GM20000 (cell line): ENCODE measurements around the gene KSR2.
"Not testable (repeated sequence)": the region's sequence is repeated elsewhere in the genome, so short reads cannot be mapped to it uniquely, and the experiment has no call there.

Experiments used
- DNase-seq: peaks from one replicate; pipeline ENCODE4 v3.0.0; 2012; ENCODE audit warnings: low spot score
- TF ChIP-seq, protein P1 (sequence below): IDR thresholded peaks from 2 replicates; pipeline ENCODE4 v1.5.1; 2012; ENCODE audit warnings: mild to moderate bottlenecking, control low read depth; ENCODE audit errors: extremely low read depth, missing control alignments

Gene KSR2

GRCh38 chr12:117732761-117733548 lies 235.8 kb downstream of the KSR2 start:
- no peak for DNase-seq
- TF ChIP-seq, protein P1, sequence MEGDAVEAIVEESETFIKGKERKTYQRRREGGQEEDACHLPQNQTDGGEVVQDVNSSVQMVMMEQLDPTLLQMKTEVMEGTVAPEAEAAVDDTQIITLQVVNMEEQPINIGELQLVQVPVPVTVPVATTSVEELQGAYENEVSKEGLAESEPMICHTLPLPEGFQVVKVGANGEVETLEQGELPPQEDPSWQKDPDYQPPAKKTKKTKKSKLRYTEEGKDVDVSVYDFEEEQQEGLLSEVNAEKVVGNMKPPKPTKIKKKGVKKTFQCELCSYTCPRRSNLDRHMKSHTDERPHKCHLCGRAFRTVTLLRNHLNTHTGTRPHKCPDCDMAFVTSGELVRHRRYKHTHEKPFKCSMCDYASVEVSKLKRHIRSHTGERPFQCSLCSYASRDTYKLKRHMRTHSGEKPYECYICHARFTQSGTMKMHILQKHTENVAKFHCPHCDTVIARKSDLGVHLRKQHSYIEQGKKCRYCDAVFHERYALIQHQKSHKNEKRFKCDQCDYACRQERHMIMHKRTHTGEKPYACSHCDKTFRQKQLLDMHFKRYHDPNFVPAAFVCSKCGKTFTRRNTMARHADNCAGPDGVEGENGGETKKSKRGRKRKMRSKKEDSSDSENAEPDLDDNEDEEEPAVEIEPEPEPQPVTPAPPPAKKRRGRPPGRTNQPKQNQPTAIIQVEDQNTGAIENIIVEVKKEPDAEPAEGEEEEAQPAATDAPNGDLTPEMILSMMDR: no peak

- not testable (repeated sequence) for DNase-seq
Observed at GRCh38 chr12:117731131-117731530, 237.7 kb downstream of the KSR2 start.

- TF ChIP-seq, protein P1: no peak
- no peak for DNase-seq
Observed at GRCh38 chr12:117727301-117727700, 241.5 kb downstream of the KSR2 start.

GRCh38 chr12:117724543-117724942 lies 244.2 kb downstream of the KSR2 start:
- DNase-seq: no peak
- TF ChIP-seq, protein P1: no peak

- DNase-seq: no peak
- TF ChIP-seq, protein P1: no peak
Observed at GRCh38 chr12:117718559-117718958, 250.2 kb downstream of the KSR2 start.

- no peak for DNase-seq
- TF ChIP-seq, protein P1: no peak
Observed at GRCh38 chr12:117718141-117718540, 250.6 kb downstream of the KSR2 start.

- no peak for DNase-seq
- TF ChIP-seq, protein P1: no peak
Observed at GRCh38 chr12:117714203-117714602, 254.6 kb downstream of the KSR2 start.

GRCh38 chr12:117710121-117710520 lies 258.7 kb downstream of the KSR2 start:
- DNase-seq: no peak
- TF ChIP-seq, protein P1: no peak
